HG02840 (cell line): ENCODE results near the gene MEGF8.
A peak's percentile ranks its signal among the peaks of the same experiment; 100 is the strongest.

Experiments
- ATAC-seq: cut with Tn5 transposase; IDR thresholded peaks from one replicate; pipeline ENCODE4 v1.9.1; 2021; ENCODE audit warnings: mild to moderate bottlenecking, moderate library complexity, moderate number of reproducible peaks; ENCODE audit not compliant: unreplicated experiment, low FRiP score

The MEGF8 gene

GRCh38 chr19:42303101-42303464 is 22.4 kb upstream of the MEGF8 start:
- ATAC-seq: no peak

DNA sequence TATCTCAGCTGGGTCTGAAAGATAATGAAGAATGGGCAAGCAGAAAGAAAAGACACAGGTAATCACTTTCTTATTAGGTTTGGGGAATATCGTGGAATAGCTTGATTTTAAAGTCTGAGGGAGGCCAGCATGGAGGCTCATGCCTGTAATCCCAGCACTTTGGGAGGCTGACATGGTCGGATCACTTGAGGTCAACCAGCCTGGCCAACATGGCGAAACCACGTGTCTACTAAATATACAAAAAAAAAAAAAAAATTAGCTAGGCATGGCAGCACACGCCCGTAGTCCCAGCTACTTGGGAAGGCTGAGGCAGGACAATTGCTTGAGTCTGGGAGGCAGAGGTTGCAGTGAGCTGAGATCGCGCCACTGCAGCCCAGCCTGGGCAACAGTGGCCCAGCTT is 21.6 kb upstream of the MEGF8 start:
- ATAC-seq: no peak

GRCh38 chr19:42306646-42307045 is 18.8 kb upstream of the MEGF8 start:
- no peak for ATAC-seq

GRCh38 chr19:42309686-42310085 is 15.7 kb upstream of the MEGF8 start:
- no peak for ATAC-seq

GRCh38 chr19:42311657-42312056 is 13.8 kb upstream of the MEGF8 start:
- ATAC-seq: no peak

DNA sequence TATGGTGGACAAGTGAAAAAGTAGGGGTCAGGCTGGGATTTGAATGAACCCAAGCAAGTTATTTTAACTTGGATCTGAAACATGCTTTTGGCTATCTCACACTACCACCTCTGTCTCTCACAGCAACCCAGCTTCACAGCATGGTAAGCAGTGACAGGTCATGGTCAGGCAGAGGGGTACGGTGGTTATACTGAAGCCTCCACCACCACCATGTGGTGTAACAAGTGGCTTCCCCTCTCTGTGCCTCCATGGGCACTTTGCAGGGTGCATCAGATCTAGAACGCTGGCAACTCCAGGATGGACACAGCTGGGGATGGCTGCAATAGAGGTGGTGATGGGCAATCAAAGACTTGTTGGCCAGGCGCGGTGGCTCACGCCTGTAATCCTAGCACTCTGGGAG is 13.1 kb upstream of the MEGF8 start:
- no peak for ATAC-seq

- ATAC-seq: no peak
These were observed 12.2 kb upstream of the MEGF8 start, which contains the start of gene TMEM145 for GRCh38 chr19:42313096-42313839. Gene TMEM145, plus strand, starts transcription at chr19:42313309. Its CDS starts 68 bp downstream, at chr19:42313377.

DNA sequence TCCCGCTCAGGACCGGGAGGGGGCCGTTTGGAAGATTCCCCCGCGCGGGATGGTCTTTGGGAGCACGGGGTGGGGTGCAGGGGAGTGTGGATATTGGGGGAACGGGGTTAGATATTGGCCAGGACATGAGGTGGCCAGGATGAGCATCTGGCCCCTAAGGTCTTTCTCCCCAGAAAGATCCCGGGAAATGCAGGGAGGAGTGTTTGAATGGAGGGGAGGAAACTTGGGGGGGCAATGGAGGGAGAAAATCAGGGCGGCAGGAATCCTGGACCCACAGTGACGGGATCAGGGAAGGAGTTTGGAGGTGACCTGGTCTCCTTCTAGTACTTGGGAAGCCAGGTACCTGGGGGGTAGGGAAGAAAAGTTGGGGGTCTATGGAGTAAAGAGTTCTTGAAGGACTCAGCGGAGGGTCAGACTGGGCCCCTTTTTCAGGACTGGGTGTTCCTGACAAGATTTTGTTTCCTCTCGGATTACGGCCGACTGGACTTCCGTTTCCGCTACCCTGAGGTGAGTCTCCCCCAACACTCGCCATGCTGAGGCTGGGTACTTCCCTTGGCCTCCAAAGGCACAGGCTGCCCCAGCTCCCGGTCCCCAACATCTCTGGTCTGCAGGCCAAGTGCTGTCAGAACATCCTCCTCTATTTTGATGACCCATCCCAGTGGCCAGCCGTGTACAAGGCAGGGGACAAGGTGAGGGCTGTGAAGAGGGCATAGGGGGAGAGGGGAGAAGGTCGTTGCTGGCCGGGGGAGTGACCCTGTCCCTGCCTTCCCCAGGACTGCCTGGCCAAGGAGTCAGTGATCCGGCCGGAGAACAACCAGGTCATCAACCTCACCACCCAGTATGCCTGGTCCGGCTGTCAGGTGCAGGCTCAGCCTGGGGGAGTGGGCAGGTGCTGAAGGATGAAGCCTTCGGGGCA is 11.3 kb upstream of the MEGF8 start:
- ATAC-seq: no peak

- ATAC-seq: no peak
These were observed 10.4 kb upstream of the MEGF8 start for GRCh38 chr19:42315024-42315423.

DNA sequence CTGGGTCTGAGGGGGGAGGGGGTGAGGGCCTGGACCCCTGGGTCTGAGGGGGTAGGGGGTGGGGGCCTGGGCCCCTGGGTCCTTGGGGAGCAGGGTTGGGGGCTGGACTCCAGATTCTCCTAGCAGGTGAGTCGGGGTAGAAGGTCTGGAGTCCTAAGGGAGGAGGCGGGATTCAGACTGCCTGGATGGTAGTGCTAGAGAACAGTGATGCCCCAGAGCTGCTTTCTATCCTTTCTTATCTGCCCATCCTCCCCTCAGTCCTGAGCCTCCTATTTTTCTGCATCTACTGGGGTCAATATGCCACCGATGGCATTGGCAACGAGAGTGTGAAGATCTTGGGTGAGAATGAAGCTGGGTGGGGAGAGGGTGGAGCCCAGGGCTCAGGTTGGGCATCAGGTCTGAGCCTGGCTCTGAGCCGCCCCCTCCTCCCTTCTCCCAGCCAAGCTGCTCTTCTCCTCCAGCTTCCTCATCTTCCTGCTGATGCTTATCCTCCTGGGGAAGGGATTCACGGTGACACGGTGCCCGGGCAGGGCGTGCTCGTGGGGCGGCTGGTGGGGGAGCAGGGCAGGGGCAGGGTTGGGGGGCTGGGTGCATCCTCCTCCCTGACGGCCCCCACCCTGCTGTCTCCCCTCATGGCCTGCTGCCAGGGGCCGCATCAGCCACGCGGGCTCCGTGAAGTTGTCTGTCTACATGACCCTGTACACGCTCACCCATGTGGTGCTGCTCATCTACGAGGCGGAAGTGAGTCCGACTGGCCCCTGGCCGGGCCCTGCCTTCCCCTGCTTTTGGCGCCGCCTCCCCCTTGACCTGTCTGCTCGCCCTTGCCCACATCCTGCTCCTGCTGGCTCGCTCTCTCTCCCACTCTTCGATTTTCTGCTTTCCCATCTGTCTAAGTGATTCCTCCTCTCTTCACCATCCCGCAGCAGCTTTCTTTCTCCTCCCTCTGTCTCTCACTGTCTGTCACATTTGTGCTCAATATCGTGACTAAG is 8.9 kb upstream of the MEGF8 start:
- ATAC-seq: no peak

DNA sequence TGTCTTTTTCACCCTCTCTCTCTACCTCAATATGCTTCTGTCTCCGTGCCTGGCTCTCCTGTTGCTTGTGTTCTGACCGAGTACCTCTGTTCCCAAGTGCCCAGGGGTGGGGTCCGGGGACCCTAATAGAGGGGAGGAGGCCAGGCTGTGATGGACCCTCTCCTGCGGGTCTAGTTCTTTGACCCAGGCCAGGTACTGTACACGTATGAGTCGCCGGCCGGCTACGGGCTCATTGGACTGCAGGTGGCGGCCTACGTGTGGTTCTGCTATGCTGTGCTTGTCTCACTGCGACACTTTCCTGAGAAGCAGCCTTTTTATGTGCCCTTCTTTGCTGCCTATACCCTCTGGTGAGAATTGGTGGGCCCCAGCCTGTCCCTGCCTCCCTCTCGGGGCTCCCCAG is 7.9 kb upstream of the MEGF8 start:
- no peak for ATAC-seq

GRCh38 chr19:42322305-42322704 is 3.1 kb upstream of the MEGF8 start:
- ATAC-seq: no peak

- ATAC-seq: no peak
These were observed 2.0 kb upstream of the MEGF8 start for GRCh38 chr19:42323473-42323851.

DNA sequence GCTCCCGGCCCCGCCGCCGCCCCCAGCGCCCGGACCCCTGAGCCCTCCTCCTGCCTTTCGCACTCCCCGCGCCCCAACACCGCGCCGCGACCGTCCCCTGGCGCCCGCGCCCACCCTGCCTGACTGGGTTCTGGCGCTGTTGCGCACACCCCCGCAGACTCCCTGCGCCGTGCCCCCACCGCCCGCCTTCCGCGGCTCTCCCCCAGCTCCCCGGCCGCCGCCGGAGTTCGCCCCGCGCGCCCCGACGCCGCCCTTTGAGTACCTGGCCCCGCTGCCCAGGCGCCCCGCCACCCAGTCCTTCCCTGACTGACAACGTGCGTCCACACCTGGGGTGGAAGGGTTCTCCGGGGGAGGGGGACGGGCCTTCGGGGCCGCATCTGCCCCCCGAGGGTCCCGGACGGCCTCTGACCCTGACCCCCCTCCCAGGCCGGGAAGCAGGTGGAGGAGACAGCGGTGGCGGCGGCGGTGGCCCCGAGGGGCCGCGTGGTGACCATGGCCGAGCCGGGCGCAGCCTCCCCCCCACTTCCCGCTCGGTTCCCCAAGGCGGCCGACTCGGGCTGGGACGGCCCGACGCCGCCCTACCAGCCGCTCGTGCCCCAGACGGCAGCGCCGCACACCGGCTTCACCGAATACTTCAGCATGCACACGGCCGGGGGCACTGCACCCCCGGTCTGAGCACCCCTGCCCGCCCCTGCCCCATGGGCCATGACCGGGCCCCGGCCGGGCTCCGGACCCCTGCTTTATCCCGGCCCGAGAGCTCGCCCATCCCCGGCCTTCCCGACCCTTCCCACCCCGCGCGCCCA is 1.4 kb upstream of the MEGF8 start:
- no peak for ATAC-seq

- ATAC-seq: no peak
These were observed 654 bp upstream of the MEGF8 start for GRCh38 chr19:42324655-42325307.

DNA sequence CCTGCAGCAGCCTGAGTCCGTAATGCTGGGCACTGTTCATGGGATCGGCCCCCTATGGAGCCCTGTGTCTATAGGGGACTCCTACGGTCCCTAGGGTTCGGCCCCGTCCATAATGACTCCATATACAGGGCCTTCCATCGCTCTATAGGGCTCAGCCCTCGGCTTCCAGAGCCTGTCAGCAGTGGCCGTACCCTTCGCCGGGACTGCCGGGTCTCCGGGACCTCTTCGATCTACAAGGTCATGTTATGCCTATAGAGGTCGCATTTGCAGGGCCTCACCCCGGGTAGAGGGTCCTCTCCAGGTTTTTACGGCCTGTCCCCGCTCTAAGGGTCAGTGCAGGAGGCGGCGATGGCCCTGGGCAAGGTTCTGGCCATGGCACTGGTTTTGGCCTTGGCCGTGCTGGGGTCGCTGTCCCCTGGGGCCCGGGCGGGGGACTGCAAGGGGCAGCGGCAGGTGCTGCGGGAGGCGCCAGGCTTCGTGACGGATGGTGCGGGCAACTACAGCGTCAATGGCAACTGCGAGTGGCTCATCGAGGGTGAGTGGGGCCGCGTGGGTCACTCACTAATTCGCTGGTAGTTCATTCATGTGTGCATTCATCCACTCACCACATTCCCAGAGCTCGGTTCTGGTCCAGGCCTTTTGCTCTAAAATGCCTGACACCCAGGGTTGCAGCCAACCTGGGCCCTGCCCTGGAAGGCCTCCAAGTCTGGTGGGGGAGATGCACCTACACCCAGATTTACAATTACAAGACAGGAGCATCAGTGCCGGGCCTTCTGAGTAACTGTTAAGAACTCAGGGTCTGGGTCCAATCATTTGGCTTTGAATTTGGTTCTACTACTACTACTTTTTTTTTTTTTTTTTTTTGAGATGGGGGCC is 699 bp downstream of the MEGF8 start:
- peak; percentile 7 for ATAC-seq

- no peak for ATAC-seq
These were observed 1.5 kb downstream of the MEGF8 start for GRCh38 chr19:42326969-42327368.

DNA sequence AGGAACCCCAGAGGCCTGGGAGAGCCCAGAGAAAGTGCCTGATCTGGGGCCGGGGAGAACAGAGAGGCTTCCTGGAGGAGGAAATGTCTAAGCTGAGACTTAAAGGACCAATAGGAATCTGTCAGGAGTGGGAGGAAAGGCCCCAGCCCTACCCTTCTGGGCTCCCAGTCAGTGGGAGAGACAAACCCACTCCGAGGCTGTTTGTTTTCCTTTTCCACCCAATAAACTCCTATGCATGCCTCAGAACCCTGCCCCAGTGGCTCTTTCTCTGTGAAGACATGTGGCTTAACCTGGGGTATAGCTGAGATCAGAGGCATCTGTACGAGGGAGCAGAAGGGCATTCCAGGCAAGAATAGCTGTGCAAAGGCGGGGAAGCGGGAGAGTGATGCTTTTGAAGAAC is 1.9 kb downstream of the MEGF8 start:
- ATAC-seq: no peak
